ENCODE results near the gene CPD.
A peak's percentile ranks its signal among the peaks of the same experiment; 100 is the strongest.
"Not testable (repeated sequence)": the region's sequence is repeated elsewhere in the genome, so short reads cannot be mapped to it uniquely, and the experiment has no call there.

CPD gene

DNA sequence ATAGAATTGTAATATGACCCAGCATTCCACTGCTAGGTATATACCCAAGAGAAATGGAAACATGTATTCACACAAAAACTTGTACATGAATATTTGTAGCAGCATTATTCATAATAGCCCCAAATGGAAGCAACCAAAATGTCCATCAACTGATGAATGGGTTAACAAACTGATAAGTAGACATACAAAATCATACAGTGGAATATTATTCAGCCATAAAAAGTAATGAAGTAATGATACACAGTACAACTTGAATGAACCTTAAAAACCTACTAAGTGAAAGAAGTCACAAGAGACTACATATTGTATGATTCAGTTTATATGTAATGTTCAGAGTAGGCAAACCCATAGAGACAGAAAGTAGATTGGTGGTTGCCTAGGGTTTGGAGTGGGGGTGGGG lies 58.0 kb downstream of the CPD start:
- no peak for DNase-seq

DNA sequence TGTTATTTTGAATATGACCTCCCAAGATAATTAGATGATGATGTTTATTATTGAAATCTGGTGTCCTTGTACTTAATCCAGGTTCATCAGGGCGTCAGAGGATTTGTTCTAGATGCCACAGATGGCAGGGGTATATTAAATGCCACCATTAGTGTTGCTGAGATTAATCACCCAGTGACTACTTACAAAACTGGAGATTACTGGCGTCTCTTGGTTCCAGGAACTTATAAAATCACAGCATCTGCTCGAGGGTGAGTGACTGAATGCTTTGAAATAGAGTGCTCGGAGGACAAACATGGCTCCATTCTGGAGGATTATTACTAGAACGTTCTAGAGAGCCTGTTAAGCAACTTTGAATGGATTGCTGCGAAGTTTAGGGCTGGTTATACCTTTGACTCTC lies 65.0 kb downstream of the CPD start:
- no peak for DNase-seq

DNA sequence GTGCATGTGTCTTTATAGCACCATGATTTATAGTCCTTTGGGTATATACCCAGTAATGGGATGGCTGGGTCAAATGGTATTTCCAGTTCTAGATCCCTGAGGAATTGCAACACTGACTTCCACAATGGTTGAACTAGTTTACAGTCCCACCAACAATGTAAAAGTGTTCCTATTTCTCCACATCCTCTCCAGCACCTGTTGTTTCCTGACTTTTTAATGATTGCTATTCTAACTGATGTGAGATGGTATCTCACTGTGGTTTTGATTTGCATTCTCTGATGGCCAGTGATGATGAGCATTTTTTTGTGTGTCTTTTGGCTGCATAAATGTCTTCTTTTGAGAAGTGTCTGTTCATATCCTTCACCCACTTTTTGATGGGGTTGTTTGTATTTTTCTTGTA lies 67.9 kb downstream of the CPD start:
- DNase-seq, result not testable (repeated sequence)

DNA sequence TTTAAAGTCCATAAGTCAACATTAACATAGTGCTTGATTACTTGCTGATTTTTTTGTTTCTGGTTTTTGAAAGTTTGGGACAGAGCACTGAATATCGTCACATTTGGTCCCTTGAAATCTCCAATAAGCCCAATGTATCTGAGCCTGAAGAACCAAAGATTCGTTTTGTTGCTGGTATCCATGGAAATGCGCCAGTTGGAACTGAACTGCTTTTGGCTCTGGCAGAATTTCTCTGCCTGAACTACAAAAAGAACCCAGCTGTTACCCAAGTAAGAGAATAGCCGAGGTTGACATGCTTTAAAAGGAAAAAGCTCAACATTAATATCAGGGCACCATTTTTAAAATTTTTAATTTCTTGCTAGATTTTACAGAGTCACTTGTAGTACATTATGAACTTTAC lies 70.8 kb downstream of the CPD start:
- no peak for DNase-seq

DNA sequence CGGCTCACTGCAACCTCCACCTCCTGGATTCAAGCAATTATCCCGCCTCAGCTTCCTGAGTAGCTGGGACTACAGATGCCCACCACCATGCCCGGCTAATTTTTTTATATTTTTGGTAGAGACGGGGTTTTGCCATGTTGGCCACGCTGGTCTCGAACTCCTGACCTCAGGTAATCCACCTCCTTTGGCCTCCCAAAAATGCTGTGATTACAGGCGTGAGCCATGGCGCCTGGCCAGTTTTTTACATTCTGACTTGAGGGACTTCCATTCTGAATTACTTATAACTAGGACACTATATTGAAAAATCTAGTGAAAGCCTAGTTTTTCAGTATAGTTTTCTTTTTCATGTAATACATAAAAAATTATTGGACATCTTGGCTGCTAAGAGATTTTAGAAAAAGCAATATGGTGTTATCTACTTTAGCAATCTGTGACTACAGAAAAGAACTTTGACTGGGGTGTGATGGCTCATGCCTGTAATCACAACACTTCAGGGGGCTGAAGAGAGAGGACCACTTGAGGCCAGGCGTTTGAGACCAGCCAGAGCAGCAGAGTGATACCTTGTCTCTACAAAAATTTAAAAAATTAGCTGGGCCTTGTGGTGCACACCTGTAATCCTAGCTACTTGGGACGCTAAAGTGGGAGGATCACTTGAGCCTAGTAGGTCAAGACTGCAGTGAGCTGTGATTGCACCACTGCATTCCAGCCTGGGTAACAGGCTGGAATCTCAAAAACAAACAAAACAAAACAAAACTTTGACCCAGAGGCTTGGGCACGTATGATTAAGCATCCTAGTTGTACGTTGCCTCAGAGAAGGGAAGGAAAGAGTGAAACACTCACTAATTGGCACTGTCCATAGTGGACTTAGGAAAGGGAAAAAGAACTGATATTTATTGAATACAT lies 71.6 kb downstream of the CPD start:
- DNase-seq, result no peak

DNA sequence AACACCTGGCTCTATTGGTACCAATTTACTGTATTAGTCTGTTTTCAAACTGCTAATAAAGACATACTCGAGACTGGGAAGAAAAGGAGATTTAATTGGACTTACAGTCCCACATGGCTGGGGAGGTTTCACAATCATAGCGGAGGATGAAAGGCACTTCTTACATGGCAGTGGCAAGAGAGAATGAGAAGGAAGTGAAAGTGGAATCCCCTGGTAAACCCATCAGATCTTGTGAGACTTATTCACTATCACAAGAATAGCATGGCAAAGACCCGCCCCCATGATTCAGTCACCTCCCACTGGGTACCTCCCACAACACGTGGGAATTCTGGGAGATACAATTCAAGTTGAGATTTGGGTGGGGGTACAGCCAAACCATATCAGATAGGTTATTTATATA lies 75.9 kb downstream of the CPD start:
- no peak for DNase-seq

DNA sequence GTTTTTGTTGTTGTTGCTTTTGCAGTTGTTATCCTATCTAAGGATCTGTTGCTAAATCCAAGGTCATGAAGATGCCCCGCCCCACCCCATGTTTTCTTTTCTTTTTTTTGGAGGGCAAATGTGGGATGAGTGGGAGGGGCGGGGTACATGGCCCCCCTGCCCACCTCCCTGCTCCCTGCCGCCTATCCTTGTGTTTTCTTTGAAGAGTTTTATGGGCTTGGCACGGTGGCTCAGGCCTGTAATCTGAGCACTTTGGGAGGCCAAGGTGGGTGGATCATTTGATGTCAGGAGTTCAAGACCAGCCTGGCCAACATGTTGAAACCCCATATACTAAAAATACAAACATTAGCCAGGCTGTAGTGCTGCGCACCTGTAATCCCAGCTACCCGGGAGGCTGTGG lies 79.6 kb downstream of the CPD start:
- no peak for DNase-seq

DNA sequence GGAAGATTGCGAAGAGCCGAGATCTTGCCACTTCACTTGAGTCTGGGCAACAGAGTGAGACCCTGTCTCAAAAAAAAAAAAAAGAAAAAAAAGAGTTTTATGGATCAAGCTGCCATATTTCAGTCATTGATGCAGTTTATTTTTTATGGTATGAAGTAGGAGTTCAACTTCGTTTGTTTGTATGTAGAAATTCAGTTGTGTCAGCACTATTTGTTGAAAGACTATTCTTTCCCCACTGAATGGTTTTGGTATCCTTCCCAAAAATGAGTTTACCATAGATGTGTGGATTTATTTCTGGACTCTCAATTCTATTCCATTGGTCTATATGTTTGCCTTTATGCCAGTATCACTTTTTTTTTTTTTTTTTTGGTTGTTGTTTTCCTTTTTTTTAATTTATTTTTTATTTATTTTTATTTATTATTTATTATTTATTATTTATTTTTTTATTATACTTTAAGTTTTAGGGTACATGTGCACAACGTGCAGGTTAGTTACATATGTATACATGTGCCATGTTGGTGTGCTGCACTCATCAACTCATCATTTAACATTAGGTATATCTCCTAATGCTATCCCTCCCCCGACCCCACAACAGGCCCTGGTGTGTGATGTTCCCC lies 80.2 kb downstream of the CPD start:
- not testable (repeated sequence) for DNase-seq

DNA sequence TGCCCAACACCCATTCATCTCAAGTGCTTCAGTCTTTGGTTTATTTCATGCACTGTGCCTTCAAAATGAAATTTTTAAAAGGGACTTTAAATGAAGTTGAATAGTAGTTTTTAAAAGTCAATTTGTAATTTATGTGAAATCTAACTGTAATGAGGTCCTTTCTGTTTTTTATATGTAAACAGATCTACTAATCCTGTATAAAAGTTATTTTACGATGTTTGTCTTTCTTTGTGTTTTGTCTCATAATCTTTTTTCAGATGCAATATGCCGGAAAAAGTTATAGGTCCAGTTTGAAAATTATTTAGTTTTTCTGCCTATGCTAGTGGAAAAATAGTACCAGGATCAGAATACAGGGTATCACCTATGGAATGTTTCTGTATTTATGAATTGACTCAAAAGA lies 89.7 kb downstream of the CPD start:
- DNase-seq, result no peak

DNA sequence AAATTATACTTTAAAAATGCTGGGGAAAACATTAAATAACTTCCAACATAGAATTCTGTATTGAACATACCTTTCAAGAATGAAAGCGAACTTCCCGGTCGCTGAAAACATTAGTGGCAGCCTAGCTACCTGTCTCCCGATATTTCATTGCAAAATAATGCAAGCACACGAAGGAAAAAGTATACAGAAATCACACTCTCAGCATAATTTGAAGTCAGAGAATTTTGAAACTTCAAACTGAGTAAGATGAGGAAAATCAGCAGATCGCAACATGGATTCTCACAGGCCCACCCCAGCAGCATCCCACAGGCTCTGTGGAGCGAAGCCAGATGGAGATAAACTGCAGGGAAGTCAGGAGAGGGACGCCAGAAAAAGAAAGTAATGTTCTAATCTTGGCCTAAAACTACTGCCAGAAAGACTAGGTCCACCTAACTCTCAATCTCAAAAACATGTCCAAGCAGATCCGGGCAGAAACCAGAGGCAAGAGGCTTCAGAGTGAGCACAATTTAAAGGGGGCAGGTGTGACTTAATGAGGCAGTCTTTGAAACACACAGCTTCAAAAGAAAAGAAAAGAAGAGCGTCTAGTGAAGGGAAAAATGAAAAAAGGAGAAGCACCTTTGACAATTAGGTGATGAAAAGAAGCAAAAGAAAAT lies 93.6 kb downstream of the CPD start:
- DNase-seq, result no peak

DNA sequence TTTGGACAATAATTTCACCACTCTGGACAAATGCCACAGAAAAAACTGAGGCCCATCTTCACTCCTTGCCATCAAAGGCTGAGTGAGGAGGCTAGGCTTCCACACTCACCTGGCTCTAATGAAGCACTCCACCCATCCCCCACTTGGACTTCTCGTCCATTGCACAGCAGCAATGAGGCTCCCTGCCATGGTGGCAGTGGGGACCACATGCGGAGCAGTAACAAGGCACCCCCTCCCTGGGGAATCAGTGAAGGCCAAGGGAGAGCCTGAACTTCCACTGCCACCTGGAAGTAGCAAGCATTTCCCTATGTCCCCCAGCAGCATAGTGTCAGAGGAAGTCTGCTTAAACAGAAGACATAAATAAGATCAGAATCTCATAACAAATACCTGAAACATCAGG lies 96.5 kb downstream of the CPD start:
- no peak for DNase-seq

DNA sequence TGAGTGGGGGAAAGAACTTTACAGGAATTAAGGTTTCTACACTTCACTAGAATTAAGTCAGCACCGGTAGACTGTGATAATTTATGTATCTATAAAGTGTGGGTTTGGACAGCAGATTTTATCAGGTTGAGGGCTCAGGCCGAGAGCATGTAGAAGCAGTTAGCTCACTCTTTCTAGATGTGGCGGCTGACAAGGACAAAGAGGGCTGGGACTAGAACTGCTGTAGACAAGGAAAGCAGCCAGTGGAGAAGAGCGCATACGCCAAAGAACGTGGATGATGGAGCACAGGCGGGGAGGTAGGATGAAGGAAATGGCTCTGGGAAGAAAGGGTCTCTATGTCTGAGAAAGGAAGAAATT lies 98.0 kb downstream of the CPD start:
- DNase-seq, result no peak

DNA sequence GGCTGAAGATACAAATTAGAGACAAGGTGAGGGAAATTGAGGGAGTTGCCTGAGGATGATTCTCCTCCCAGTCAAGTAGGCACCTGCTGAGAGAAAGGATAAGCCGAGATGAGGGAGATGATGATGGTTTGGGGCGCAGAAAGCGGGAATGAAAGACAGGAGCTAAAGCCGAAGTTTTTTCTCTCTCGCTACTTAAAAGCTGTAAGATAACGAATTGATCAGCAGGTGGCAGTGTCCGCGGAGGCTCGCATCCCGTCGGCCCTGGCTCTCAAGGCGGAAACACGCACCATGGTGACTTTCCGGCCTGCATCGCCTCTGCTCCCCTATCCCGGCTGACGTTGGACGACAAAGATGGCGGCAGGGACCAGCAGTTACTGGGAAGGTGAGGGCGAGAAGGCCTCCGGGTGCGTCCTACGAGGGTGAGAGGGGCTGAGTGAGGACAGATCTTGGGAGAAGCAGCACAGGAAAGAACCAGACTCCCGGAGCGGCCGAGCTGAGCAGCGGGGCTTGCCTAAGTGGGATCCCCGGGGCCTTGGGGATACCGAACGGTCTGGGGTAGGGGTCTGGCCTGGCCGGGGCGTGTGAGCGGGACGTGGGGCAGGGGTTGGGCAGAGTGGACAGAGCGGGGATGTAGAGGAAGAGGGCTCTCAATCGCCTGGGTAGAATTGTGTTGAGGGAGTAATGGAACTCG lies 98.5 kb downstream of the CPD start, which contains the start of gene GOSR1:
Gene GOSR1, plus strand, starts transcription at position 326 of the 691 bp plus-strand sequence. Its CDS starts 26 bp downstream, at position 352.
- DNase-seq, result peak; percentile 89

DNA sequence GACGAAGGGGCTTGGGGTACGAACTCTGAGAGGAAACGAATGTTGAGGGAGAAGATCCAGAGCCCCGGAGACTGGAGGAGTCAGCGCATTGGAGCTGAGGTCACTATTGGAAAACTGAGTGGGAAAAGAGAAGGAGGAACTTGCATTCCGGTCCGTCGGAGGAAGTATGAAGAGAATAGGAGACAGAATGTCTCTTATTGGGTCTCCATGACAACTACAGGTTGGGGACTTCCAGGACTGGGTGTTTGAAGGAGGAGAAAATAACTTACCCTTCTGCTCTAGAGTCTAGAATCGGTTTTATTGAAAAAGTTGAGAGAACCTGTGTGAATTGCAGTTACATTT lies 99.0 kb downstream of the CPD start:
- DNase-seq, result no peak

DNA sequence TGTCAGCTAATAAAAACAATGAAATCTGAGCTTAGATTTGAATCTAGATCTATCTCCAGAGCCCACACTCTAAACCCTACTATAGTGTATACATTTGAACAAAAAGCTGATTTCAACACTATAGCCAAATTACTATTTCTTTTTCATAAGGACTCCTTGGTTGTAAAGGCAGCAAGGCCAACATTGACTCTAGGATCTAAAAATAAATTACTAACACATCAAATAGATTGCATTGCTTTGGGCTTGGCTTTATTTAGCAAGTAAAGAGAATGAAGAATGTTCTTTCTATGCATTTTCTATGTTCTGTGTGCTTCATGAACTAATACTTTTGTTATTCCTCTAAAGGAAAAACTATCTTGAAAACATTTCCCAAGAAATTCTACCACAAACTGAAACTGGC lies 103.8 kb downstream of the CPD start:
- no peak for DNase-seq

DNA sequence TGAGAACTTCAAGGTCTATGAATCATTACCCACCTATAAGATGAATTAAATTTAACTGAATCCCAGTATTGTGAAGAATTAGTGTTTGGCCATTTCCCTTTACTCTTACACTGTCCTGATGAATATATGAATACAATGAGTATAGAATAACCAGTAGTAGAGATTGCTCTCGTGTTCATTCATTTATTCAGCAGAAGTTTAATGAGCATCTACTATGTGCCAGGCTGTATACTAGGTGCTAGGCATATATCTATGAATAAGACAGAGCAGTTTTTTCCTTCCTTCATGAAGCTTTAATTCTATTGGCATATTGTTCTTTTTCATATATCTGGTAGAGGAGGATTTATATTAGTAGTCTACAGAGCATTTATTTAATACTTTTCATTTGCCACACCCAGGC lies 104.4 kb downstream of the CPD start:
- no peak for DNase-seq

DNA sequence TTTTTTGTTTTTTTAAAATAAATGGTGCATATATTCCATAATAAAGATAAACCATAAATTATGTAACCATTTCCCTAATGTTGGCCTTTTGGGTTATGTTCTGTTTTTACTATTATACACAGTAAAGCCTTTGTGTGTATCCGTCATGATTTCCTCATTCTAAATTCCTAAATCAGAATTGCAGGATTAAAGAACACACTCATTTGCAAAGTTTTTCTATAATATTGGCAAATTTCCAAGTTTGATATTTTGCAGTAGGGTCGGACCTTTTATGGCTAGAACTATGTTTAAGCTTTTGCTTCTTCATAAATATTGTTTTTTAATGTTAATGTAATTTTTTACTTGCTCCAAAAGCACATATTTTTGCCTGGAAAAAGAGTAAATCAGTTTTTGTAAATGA lies 115.1 kb downstream of the CPD start:
- no peak for DNase-seq

DNA sequence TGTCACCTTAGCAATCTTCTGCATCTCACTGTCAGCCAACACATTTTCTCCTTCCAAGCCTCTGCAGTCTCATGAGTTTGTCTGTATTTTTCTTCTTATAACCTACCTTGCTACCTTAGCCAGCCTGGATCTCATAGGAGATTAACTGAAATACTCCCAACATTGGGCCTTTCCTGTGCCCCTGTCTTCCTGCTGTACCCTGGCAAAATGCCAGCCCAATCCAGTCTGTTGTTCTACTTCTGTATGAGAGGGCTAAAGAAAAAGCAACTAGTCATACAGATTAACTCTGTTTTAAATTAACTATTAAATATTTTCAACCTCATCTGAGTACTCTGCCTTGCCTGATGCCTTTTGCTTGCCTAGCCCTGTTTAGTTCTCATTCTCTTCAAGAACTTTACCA lies 116.9 kb downstream of the CPD start:
- no peak for DNase-seq

DNA sequence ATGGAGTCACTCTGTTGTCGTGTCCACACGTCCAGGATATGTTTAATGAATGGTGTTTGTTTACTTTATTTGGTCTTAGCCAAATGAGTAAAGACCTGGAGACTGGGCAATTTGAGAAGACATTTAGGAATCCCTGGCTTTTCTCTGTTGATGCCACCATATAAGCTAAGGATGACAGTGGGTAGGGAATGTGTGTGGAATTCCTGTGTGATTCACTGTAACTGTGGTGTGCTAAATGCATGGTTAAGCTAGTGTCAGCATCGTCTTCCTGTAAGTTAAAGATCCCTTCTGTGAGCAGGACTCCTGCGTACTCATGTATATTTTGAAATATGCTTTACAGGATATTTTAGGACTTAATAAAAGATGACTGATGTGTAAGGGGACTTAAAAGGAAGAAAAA lies 124.8 kb downstream of the CPD start:
- no peak for DNase-seq

DNA sequence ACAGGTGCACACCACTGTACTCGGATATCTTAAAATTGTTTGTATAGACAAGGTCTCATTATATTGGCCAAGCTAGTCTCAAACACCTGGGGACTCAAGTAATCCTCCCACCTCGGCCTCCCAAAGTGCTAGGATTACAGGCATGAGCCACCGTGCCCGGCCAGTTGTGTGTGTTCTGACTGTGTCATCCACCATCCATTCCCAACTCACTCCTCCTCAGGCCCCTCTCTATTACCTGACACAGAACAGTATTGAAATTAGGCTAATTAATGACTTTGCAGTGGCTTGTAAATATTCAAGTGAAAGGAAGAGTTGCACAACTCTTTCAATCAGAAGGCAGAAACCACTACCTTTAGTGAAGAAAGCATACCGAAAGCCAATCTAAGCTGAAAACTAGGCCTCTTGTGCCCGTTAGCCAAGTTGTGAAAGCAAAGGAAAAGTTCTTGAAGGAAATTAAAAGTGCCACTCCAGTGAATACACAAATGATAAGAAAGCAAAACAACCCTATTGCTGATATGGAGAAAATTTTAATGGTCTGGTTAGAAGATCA lies 127.2 kb downstream of the CPD start:
- no peak for DNase-seq

DNA sequence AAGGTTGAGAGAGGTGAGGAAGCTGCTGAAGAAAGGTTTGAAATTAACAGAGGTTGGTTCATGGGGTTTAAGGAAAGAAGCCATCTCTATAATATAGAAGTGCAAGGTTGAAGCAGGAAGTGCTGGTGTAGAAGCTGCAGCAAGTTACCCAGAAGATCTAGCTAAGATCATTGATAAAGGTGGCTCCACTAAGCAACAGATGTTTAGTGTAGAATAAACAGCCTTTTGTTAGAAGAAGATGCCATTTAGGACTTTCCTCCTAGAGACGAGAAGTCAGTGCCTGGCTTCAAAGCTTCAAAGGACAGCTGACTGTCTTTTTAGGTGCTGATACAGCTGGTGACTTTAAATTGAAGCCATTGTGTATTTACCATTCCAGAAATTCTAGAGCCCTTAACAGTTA lies 127.8 kb downstream of the CPD start:
- no peak for DNase-seq

DNA sequence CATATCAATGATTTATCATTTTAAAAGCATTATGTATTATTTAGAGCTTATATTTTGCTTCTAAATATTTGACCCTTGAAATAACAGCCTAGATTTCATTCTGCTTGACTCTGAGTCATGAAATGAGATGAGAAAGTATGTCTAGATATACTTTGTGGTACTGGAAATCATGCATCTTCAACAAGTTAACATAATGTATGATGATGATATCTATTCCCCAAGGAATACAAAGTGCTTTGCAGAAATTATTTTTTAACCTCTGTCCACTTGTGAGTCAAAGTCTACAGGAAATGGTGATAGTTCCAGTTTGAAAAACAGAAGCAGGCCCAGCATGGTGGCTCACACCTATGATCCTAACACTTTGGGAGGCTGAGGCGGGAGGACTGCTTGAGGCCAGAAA lies 134.6 kb downstream of the CPD start:
- DNase-seq, result no peak

DNA sequence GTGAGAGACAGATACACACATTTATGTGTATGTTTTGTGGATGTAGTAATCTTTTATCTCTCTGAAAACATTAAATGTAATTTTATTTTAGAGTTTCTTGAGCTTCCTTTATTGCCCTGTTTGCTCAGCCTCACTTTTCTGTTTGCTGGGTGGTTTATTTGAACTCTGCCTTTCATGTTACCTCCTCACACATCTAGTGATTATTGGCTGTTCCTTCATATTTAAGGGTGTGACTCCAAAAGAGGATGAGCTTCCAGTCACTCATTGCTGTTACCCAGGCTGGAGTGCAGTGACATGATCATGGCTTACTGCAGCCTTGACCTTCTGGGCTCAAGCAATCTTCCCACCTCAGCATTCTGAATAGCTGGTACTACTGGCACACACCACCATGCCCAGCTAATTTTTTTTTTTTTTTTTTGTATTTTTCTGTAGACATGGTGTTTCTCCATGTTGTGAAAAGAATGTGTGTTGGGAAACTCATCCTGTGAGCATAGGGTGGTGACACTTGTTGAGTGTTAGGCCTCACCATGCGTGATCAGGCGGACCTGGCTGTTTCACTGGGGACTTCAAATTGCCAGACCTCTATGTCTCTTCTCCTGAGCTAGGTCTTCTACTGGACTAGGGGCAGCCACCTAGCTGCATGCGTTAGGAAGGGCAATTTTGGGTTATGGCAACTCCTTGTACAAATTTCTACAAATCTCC lies 136.3 kb downstream of the CPD start:
- DNase-seq, result no peak
